ENCODE measurements around the gene WDR27.
"Not testable (repeated sequence)": the region's sequence is repeated elsewhere in the genome, so short reads cannot be mapped to it uniquely, and the experiment has no call there.

The WDR27 gene

DNA sequence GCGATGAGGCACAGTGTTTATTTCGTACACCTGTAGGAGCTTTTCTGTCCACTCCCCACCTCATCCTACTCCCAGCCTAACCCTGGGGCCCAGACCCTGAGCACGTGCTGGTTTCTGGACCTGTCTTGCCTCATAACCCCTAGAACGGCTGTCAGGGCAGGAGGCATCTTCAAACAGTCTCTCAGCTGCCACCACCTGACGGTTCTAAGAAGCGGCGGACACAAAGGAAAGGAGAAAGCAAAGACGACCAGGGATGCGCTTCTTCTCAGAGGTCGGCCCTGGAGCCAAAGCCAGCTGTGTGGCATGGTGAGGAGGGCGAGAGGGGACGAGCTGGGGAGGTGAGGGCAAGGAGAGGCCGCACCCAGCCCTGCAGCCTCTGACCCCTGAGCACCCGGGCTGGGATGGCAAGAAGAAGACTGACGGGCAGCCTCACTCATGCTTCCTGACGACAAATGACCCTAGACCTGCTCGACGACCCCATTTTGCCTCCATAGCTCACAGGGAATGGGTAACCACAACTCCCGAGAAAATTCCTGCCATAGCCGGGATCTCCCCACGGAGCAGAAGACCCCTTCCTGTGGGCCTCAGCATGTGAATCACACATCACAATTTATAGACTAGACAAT is 62.1 kb downstream of the WDR27 start:
- DNase-seq (ENCODE audit: low spot score): no peak

DNA sequence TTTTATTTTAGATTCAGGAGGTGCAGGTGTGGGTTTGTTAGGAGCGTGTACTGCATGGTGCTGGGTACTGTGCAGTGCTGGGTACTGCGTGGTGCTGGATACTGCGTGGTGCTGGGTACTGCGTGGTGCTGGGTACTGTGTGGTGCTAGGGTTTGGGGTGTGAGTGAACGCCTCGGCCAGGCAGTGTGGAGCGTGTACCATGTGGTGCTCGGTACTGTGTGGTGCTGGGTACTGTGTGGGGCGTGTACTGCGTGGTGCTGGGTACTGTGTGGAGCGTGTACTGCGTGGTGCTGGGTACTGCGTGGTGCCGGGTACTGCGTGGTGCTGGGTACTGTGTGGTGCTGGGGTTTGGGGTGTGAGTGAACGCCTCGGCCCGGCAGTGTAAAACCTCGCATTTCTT is 62.9 kb downstream of the WDR27 start:
- no peak for DNase-seq (ENCODE audit: low spot score)

DNA sequence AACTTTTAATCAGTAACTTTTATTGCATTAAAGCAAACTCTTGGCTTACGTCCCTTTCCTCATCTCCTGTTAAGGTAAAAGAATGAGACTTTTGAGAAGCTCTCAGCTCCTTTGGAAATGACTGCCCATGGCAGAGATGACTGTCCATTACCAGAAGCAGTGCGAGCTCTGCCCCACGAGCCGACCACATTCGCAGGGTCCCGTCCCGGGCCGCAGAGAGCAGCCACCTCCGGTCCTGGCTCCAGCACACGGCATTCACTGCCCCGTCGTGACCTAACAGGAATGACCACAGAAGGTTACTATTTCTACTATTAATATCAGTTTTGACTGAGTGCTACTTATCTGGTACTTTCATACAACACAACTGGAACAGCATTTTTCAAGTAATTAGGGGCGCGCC is 63.4 kb downstream of the WDR27 start:
- no peak for DNase-seq (ENCODE audit: low spot score)

DNA sequence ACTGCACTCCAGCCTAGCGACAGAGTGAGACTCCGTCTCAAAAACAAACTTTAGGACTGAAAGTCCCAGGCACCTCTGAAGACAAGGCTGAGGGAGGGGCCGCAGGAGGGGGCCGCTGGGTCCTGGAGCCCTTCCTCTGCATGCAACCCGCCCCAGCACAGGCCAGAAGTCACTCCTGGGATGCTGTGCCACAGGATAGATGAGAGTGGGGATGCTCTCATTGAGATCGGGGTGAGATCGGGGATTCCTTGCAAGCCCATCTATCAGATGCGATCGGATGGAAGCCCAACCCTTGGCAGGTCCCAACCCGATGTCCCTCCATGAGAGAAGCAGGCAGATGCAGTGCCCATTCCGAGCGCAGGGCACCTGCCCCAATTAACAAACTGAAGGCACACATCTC is 66.5 kb downstream of the WDR27 start:
- DNase-seq (ENCODE audit: low spot score): no peak

DNA sequence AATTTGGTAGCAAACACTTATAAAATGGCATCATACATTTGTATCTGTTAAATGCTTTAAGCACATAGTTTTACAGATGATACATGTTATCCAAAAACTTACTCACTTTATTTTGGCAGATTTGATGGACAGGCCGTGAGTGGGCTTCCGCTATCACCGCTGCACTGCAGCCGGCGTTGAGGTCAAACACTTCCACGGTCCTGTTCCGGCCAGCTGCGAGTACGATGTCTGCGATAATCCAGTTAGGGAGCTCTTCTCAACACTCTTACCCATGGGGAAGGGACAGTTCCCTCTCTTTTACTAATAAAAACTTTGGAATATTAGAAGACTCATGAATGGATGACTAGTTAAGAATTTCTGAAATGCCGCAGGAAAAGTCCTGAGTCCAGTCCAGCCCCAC is 69.0 kb downstream of the WDR27 start:
- DNase-seq (ENCODE audit: low spot score): no peak

DNA sequence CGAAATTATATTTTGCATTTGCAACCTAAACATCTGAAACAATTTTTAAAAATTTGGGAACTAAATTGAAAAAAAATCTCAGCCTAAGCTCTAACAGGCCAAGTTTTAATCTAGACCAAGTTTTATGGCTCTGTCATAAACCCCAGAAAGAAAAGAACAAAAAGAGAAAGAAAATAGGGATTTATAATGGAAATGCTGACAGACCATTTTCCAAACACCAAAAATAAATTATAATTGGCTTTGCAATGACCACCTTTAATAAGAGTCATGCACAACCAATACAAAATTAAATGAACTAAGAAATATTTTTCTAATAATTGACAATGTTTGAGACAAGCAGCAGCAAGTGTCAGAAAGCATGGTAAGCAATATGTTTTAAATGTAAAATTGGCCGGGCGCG is 72.6 kb downstream of the WDR27 start:
- no peak for DNase-seq (ENCODE audit: low spot score)

DNA sequence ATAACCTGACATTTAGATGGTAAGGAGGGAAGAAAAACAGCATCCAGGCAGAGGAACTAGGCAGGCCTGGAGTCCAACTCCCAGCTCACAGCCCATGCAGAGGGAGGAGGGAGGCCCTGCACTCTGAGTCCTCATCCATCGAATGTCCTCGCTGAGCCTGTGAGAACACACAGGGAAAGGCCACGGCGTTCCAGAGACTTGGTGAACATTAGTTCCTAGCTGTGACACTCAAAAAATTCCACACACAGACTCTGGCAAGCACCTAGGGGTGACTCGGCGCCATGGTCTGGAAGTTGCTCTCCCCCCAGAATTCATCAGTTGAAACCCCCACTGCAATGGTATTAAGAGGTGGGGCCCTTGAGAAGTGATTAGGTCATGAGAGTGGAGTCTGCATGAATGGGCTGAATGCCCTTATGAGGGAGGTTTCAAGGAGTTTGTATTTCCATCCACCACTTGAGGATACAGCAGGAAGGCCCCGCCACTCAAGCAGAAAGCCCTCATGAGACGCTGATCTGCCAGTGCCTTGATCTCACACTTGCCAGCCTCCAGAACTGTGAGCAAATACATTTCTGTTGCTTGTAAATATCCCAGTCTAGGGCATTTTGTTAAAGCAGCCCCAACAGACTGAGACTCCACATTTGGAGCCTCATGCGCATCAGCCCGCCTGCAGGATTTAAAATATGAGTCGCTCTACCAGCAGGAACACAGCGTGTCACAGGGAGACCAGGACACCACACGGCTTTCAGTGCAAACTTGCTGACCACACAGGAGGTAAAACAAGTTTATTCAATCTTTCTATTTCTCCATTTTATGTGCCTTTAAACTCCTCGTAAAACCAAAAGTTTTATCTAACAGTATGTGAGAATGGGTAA is 73.9 kb downstream of the WDR27 start:
- no peak for DNase-seq (ENCODE audit: low spot score)

DNA sequence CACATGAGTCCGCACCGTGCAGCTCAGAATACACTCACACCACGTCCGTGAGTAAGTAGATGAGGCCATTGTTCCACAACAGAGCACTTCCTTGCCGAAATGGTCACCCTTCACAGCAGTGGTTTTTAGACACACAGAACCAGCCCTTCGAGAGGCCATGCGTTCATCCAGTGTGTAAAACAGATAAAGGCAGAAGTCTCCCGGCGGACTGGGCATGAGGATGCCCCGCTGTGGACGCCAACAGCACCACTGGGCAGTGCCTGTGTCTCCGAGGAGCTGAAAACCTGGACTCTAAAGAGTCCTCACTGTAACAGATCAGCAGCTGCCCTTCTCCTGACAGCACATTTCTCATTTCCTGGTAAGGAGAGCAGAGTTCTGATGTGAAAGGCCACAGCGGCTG is 75.2 kb downstream of the WDR27 start:
- DNase-seq (ENCODE audit: low spot score): no peak

DNA sequence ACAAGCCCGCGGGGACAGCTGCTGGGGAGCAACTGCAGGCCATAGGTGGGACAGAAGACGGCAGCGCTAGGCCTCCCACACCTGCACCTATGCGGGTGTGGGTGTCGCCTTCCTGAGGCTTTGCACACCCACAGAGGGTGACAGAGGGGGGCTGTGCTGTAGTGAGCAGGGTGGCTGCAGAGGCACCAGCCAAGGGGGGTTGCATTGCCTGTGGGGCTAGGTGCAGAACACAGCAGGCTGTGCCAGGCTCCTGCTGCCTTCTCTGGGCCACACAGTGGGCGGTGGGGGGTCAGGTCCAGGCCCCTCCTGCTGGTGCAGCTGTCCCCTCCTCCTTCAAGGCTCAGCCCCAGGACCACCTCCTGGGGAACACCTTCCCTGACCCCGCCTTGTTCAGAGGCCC is 75.7 kb downstream of the WDR27 start:
- DNase-seq (ENCODE audit: low spot score): no peak

DNA sequence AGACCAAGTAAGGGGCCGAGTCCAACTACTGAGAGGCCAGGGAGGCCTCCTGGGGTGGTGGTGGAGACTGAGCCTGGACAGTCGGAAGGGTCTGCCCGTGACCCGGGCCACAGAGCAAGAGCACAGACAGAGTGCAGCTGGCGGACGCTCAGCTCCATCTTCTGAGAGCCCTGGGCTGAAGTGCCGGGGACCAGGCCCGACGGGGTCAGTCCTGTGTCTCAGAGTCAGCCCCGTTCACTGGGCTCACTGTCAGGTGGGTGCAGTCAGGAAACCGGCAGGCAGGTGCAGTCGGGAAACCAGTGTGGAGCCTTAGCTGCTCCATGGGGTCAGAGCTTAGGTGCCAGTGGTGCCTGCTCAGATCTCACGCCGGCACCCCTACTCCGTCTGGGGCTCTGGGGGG is 76.5 kb downstream of the WDR27 start:
- DNase-seq (ENCODE audit: low spot score): no peak

DNA sequence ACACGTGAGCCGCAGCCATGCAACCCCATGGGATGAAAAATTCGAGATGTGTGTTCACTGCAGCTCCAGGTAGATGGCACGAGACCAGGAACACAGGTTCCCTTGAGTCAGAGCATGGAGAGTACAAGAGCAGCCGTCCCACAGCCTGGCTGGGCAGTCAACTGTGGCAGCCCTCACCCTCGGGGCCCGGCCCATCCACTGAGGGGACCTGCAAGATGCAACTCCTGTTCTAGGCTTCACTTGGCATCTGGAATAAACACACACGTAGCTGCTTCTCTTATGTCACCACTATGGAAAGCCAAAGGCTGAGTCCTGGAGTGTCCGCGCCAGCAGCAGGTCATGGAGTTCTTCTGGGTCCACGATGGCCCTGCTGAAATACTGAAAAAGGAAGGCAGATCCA is 77.0 kb downstream of the WDR27 start:
- DNase-seq (ENCODE audit: low spot score): no peak

DNA sequence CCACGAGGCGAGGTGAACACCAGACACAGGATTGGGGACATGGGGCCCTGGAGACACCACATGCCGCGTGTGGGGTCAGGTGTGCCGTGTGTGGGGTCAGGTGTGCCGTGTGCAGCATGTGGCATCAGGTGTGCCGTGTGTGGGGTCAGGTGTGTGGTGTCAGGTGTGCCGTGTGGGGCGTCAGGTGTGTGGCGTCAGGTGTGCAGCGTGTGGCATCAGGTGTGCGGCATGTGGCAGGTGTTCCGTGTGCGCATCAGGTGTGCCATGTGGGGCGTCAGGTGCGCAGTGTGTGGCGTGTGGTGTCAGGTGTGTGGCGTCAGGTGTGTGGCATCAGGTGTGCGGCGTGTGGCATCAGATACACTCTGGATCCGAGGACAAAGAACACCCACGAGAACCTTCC is 77.9 kb downstream of the WDR27 start:
- no peak for DNase-seq (ENCODE audit: low spot score)

DNA sequence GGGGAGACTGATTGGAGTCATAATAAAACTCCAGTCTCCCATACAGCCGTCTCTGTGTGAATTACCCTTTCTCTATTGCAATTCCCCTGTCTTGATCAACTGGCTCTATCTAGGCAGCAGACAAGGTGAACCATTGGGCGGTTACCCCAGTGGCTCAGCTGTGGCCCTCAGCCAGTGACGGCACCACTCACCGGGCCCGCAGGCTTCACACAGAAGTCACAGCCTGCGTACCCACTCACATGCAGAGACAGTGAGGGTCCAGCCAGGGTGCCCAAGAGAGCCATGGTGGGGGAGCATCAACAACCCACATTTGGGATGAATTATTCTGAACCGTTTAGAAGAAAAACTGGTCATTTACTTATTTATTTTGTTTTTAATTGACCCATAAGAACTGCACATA is 78.5 kb downstream of the WDR27 start:
- DNase-seq (ENCODE audit: low spot score): no peak

DNA sequence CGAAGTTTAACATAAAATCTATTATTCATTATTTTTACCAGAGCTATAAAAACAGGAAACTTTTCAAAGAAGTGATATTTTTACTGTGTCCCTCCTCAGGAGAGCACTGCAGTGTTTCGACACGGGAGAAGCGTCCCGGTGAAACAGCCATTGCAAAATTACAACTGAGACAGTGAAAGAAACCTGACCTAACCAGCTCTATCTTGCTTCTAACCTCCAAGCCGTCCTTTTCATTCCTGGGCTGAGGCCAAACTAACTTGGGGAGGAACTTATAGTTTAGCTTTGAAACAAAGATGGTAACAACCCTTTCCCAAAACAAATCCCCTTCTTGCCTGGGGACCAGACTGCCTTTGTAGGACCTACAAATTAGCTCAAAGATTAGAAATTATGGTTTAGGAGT is 79.2 kb downstream of the WDR27 start:
- no peak for DNase-seq (ENCODE audit: low spot score)

DNA sequence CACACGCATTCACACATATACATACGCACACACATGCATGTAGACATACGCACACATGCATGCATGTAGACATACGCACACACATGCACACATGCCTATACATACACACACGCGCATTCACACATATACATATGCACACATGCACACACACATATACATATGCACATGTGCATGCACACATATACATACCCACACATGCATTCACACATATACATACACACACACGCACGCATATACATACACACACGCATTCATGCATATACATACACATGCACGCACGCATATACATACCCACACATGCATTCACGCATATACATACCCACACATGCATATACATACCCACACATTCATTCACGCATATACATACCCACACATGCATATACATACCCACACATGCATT is 80.5 kb downstream of the WDR27 start:
- DNase-seq (ENCODE audit: low spot score): no peak

DNA sequence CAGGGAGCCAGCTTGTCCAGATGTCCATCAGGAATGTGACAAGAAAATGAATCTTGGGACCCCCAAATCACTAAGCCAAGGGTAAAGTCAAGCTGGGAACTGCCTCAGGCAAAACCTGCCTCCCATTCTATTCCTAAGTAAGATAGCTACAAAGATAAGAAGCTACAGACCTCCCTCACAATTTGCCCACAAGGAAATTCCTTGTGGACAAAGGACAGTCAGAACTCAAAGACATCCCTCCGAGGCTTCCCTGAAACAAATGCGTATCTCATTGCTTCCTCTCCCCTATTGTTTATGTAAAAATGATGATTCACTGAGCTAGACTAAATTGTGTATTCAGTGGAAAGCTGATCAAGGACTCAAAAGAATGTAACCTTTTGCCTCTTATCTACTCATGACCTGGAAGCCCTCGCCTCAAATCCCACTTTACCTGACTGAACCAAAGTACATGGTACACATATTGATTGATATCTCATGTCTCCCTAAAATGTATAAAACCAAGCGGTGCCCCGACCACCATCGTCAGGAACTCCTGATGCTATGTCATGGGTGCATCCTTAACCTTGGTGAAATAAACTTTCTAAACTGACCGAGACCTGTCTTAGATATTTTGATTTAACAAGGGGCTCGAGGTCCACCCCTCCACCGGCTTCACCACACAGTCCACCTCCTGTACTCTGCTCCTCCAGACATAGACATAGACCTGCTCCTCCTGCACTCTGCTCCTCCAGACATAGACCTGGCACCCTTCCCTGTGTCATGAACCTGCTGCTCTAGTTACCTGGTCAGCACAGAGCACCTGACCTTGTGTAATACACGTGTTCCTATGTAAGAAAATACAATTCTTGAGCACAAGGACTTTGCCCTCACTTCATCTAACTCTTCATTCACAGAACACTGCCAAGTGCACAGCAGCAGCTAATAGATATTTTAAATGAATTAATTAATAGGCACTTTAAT is 81.4 kb downstream of the WDR27 start:
- no peak for DNase-seq (ENCODE audit: low spot score)

DNA sequence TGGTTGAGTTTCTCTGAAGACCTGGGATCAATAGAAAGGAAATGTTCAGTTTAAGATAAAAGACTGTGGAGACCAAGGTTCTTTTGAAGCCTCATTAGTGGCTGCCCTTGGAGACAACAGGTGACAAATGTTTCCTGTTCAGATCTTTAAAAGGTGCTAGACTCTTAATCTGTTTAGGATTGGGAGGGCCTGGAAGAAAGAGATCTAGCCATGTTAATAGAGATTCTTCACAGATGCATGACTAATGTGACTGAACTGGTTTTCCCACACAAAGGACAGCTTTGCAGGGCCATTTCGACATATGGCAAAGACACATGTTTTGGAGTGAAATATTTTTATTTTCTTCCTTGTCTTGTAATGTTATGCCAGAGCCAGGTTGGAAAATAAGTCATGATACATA is 82.2 kb downstream of the WDR27 start:
- no peak for DNase-seq (ENCODE audit: low spot score)

DNA sequence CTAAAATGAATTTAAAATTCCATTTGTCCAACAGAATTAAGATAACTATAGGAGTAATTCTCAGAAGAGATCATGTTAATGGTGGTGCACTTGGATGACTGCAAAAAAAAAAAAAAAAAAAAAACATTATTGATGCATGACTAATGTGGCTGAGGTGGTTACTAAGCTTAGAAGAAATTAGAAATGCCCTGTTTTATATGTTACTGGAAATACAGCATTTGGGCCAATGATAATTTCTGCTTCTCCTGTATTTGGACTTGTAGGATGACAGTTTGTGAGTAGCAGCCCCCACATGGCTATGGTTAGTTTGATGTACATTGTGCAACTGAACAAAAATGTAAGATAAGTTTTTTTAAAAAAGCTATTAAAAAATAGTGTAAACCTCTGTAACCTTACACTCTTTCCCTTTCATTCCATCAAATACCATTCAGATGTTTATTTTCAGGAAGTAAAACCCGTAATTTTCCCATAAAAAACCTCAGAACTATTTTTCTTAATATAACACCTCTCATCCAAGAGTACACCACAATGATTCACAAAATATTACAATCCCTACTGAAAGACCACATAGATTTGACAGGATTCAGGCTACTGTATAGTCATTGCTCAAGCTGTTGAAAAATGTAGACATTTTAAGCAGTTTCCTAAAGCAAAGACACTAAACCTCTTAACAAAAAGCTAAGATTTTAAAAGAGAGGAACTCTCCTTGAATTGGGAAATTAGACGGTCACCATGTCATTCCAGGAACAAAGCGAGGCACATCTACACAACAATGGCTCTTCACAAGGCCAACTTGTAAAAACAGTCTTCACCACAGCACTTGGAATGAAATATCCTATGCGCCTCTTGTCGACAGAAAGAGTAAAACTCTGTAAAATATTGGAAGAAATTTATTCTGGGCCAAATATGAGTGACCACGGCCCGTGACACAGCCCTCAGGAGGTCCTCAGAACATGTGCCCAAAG is 83.0 kb downstream of the WDR27 start:
- peak; percentile 44 for DNase-seq (ENCODE audit: low spot score)

DNA sequence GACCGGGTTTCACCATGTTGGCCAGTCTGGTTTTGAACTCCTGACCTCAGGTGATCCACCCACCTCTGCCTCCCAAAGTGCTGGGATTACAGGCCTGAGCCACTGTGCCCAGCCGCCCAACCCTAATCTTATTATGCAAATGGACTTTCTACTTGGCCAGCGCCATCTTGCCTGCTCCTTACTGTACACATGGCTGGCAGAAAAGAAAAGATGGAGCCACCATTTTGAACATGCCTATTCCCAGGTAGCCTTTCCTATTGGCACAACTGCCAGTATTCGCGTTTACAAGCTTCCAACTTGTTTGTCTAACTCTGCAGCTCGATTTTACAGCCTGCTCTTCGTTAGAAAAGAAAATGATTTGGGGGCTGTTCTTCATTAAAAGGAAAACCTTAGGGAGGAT is 84.3 kb downstream of the WDR27 start:
- no peak for DNase-seq (ENCODE audit: low spot score)

DNA sequence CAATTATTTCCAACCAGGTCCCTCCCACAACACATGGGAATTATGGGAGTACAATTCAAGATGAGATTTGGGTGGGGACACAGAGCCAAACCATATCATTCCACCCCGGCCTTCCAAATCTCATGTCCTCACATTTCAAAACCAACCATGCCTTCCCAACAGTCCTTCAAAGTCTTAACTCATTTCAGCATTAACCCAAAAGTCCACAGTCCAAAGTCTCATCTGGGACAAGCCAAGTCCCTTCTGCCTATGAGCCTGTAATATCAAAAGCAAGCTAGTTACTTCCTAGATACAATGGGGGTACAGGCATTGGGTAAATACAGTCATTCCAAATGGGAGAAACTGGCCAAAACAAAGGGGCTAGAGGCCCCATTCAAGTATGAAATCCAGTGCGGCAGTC is 93.2 kb downstream of the WDR27 start:
- not testable (repeated sequence) for DNase-seq (ENCODE audit: low spot score)

DNA sequence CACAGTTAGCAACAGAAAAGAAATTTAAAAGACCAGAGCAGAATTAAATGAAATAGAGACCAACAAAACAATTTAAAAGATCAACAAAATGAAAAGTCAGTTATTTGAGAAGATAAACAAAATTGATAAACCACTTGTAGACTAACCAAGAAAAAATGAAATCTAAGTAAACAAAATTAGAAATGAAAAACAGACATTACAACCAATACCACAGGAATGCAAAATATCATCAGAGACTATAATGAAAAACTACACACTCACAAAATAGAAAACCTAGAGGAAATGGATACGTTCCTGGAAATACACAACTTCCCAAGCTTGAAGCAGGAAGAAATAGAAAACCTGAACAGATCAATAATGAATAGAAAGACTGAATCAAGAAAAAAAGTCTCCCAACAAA is 97.8 kb downstream of the WDR27 start:
- DNase-seq (ENCODE audit: low spot score): no peak

DNA sequence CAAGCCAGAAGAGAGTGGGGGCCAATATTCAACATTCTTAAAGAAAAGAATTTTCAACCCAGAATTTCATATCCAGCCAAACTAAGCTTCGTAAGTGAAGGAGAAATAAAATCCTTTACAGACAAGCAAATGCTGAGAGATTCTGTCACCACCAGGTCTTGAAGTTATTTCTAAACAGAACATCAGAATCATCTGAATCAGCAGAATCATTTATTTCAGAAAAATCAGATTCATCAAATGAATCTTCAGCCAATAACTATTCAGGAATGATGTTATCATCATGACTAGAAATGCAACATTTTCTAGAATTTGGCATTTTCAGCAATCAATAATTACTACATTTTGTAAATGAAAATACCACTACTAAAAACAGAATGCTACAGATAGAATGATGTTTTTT is 100.7 kb downstream of the WDR27 start:
- not testable (repeated sequence) for DNase-seq (ENCODE audit: low spot score)

All from iPS-NIHi11 (cell line).